ENCODE measurements around the gene ANKRD13A. TPM values are rescaled to one million over a fixed set of nuclear protein-coding genes. Genes with fewer than 3 reads are reported as not detected.

Gene ANKRD13A
- total RNA-seq, 4 donors from 2014 or later: 91.3 to 165 (median 124) TPM

DNA sequence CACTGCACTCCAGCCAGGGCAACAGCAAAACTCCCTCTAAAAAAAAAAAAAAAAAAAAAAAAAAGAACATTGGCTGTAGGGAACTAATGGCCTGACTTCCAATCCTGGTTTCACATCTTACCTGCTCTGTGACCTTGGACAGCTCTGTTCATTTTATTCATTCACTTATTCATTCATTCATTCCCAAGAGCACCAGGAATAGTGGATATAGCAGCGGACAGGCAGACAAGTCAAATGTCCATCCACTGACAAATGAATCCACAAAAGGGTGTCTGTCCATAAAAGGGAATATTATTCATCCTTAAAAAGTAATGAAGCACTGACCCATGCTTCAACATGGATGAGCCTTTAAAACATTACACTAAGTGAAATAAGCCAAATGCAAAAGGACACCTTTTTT, 76.7 kb downstream of the ANKRD13A start:
- TF ChIP-seq EP300 (IDR thresholded peaks at IDR 0.05) (no peak), POLR2AphosphoS5 (IDR thresholded peaks at IDR 0.05) (no peak), POLR2A (IDR thresholded peaks at IDR 0.05; ENCODE audit: low read depth) (no peak)
- TF ChIP-seq, protein P1, sequence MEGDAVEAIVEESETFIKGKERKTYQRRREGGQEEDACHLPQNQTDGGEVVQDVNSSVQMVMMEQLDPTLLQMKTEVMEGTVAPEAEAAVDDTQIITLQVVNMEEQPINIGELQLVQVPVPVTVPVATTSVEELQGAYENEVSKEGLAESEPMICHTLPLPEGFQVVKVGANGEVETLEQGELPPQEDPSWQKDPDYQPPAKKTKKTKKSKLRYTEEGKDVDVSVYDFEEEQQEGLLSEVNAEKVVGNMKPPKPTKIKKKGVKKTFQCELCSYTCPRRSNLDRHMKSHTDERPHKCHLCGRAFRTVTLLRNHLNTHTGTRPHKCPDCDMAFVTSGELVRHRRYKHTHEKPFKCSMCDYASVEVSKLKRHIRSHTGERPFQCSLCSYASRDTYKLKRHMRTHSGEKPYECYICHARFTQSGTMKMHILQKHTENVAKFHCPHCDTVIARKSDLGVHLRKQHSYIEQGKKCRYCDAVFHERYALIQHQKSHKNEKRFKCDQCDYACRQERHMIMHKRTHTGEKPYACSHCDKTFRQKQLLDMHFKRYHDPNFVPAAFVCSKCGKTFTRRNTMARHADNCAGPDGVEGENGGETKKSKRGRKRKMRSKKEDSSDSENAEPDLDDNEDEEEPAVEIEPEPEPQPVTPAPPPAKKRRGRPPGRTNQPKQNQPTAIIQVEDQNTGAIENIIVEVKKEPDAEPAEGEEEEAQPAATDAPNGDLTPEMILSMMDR (IDR thresholded peaks at IDR 0.05): no peak
- Histone ChIP-seq H3K9me3 (no peaks in the 10 kb centered on the region), H3K36me3 (no peaks in the 10 kb centered on the region), H3K27ac (replicated peaks in 1 of 4) (no peak overlapping the region), H3K4me3 (no peak overlapping the region), H3K4me1 (peaks cover 5 to 17% (median 8%) of the 10 kb centered on the region in 4 donors), H3K27me3 (no peaks in the 10 kb centered on the region)
- intact Hi-C loops (cut with DNase I): no loop called here
- 93% methylated on average over 1 of the region's 1 CpG for WGBS
- DNase-seq (ENCODE audit: extremely low spot score): no peak

DNA sequence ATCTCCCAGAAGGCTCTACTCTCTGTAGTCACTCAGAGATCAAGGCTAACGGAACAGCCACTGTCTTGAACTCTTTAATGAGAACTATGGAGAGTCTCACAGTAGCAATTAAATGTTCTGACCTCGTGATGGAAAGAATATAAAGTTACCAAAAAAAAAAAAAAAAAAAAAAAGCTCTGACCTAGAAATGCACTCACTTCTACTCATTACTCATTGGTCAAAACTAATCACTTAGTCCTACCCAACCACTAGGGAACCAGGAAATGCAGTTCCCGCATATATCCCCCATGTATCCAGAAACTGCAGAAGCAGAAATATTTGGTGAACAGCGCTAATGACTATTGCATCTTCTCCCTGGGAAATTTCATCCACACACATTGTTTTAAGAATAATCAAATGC, 78.6 kb downstream of the ANKRD13A start:
- intact Hi-C loops (cut with DNase I): no loop called here
- H3K9me3 ChIP-seq: no peaks in the 10 kb centered on the region
- no peak overlapping the region for H3K27ac ChIP-seq (replicated peaks in 1 of 4)
- DNase-seq (ENCODE audit: extremely low spot score): no peak
- no peaks in the 10 kb centered on the region for H3K27me3 ChIP-seq
- peaks cover 2 to 16% (median 8%) of the 10 kb centered on the region in 4 donors for H3K4me1 ChIP-seq
- H3K36me3 ChIP-seq: no peaks in the 10 kb centered on the region
- 84% methylated on average over 4 of the region's 4 CpGs for WGBS
- no peak for TF ChIP-seq EP300 (IDR thresholded peaks at IDR 0.05)
- TF ChIP-seq POLR2AphosphoS5 (IDR thresholded peaks at IDR 0.05): no peak
- TF ChIP-seq POLR2A (IDR thresholded peaks at IDR 0.05; ENCODE audit: low read depth): no peak
- TF ChIP-seq, protein P1 (IDR thresholded peaks at IDR 0.05): no peak
- no peak overlapping the region for H3K4me3 ChIP-seq

DNA sequence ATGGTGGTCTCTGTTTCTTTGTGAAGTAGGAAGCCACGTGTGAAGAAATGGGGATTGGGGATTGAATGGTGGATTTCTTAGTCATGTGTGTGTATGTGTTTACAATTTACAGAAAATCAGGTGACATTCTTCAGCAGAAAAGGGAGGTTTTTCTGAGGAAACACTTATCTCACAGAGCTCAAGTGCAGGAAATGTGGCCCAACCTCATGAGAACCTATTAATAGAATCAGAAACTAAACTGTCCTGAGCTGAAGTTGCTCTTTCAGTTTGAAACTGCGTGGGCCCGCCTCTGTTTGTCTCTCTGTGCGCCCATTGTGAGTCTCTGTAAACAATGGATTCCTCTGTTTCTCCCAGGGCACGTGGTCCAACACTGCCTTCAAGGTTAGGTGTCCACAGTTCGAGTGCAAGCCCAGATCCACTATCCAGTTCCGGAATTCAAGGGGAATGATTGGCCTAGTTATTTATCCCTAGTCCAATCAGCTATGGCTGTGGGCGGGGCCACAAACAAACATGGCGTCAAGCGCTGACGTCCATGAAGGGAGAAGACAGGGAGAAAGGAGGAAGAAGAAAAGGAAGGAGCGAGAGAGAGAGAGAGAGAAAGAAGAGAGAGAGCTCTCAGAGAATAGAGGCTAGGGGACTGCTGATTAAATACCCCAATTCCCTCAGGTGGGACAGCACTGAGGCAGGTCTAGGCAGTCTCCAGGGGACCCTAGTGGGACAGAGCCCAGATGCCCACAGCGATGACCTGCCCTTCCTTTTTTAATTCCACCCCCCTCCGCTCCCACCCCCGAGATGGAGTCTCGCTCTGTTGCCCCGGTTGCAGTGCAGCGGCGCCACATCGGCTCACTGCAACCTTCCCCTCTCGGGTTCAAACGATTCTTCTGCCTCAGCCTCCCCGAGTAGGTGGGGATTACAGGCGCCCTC, 80.5 kb downstream of the ANKRD13A start:
- no peaks in the 10 kb centered on the region for H3K9me3 ChIP-seq

DNA sequence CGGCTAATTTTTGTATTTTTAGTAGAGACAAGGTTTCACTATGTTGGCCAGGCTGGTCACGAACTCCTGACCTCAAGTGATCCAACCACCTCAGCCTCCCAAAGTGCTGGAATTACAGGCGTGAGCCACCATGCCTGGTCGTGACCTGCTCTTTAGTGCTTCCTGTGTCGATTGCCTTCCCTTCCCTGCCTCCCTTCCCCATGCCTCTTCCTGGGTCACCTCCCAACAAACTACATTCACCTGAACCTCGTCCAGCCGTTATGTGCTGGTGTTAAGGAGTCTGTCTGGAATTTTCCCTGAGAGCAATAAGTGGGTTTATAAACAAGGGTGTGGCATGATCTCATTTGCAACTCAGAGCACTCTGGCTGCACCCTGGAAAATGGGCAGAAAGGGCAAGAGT, 81.2 kb downstream of the ANKRD13A start:
- TF ChIP-seq, protein P1 (IDR thresholded peaks at IDR 0.05): no peak
- no peak overlapping the region for H3K27ac ChIP-seq (replicated peaks in 1 of 4)
- no peaks in the 10 kb centered on the region for H3K27me3 ChIP-seq
- H3K4me1 ChIP-seq: peaks cover 0 to 5% (median 2%) of the 10 kb centered on the region in 4 donors
- 83% methylated on average over 7 of the region's 7 CpGs for WGBS
- intact Hi-C loops (cut with DNase I): no loop called here
- no peak for DNase-seq (ENCODE audit: extremely low spot score)
- no peak overlapping the region for H3K4me3 ChIP-seq
- H3K9me3 ChIP-seq: no peaks in the 10 kb centered on the region
- H3K36me3 ChIP-seq: no peaks in the 10 kb centered on the region

More for the DNA sequence above, 80.5 kb downstream of the ANKRD13A start:
- H3K4me1 ChIP-seq: peaks cover 0 to 5% (median 2%) of the 10 kb centered on the region in 4 donors
- H3K27me3 ChIP-seq: no peaks in the 10 kb centered on the region
- no peak for TF ChIP-seq EP300 (IDR thresholded peaks at IDR 0.05)
- no peak for TF ChIP-seq POLR2A (IDR thresholded peaks at IDR 0.05; ENCODE audit: low read depth)
- TF ChIP-seq POLR2AphosphoS5 (IDR thresholded peaks at IDR 0.05): no peak
- TF ChIP-seq, protein P1 (IDR thresholded peaks at IDR 0.05): no peak
- no peak for DNase-seq (ENCODE audit: extremely low spot score)
- peak overlapping the region in 2 of 4 donors; percentile 27 to 60 for H3K27ac ChIP-seq (replicated peaks in 1 of 4)
- WGBS: 76% methylated on average over 24 of the region's 24 CpGs
- H3K4me3 ChIP-seq: peak overlapping the region in 1 of 4 donors; percentile 16
- intact Hi-C loops (cut with DNase I): no loop called here
- no peaks in the 10 kb centered on the region for H3K36me3 ChIP-seq
